Sigmoid colon (tissue), 4 donors: Measurements from ENCODE around the gene PPP1R2.

ENCODE experiments used
- EP300 ChIP-seq, 4 donors: sonication (generic); formaldehyde crosslinking; IDR thresholded peaks; one replicate each; pipeline ENCODE4 v1.6.1; 2017; ENCODE audit warnings: antibody characterized with exemption in 4 of 4
- POLR2A ChIP-seq, 2 donors: fragments of 450-650 bp; IDR thresholded peaks; one replicate each; pipeline ENCODE4 v1.6.1; 2016; ENCODE audit warnings: antibody characterized with exemption in 2 of 2, mild to moderate bottlenecking in 2 of 2, moderate library complexity in 2 of 2
- TF ChIP-seq, protein P1 (sequence below), 4 experiments: fragments of 450-650 bp in 3 of 4; fragments of 200-600 bp in 1 of 4; IDR thresholded peaks; one replicate each; pipeline ENCODE4 v1.5.1; 2016 to 2019; ENCODE audit warnings: antibody characterized with exemption in 4 of 4, mild to moderate bottlenecking in 3 of 4, moderate library complexity in 2 of 4

DNA sequence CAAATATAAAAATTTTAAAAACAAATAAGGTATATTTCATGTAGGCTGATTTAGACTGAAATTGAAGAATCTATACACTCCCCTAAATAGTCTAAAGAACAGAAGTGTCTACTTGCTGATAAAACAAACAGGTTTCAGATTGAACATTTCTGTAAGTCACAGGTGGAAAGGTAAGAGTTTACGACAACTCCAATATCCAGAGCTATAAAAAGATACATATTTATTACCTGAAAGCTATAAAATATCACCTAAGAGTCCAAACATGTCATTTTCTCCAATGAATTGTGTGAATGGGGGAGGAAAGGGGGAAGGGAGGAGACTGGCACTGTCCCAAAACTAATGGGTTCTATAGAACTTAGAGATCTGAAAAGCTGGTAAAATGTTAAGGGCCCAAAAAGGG, 26.1 kb downstream of the PPP1R2 start:
- TF ChIP-seq POLR2A (IDR thresholded peaks at IDR 0.05) = no peak
- TF ChIP-seq, protein P1, sequence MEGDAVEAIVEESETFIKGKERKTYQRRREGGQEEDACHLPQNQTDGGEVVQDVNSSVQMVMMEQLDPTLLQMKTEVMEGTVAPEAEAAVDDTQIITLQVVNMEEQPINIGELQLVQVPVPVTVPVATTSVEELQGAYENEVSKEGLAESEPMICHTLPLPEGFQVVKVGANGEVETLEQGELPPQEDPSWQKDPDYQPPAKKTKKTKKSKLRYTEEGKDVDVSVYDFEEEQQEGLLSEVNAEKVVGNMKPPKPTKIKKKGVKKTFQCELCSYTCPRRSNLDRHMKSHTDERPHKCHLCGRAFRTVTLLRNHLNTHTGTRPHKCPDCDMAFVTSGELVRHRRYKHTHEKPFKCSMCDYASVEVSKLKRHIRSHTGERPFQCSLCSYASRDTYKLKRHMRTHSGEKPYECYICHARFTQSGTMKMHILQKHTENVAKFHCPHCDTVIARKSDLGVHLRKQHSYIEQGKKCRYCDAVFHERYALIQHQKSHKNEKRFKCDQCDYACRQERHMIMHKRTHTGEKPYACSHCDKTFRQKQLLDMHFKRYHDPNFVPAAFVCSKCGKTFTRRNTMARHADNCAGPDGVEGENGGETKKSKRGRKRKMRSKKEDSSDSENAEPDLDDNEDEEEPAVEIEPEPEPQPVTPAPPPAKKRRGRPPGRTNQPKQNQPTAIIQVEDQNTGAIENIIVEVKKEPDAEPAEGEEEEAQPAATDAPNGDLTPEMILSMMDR (IDR thresholded peaks at IDR 0.05) = no peak
- TF ChIP-seq EP300 (IDR thresholded peaks at IDR 0.05) = no peak
